HG02885 (cell line): ENCODE data around the gene CRACR2B.

Source experiments
- ATAC-seq: cut with Tn5 transposase; IDR thresholded peaks from one replicate; pipeline ENCODE4 v1.9.1; 2021; ENCODE audit warnings: mild to moderate bottlenecking; ENCODE audit not compliant: unreplicated experiment, poor library complexity

CRACR2B gene

GRCh38 chr11:824942-825341, 2.8 kb upstream of the CRACR2B start:
- ATAC-seq, result no peak

- ATAC-seq, result no peak
These were observed 2.1 kb upstream of the CRACR2B start for GRCh38 chr11:825366-826226.

DNA sequence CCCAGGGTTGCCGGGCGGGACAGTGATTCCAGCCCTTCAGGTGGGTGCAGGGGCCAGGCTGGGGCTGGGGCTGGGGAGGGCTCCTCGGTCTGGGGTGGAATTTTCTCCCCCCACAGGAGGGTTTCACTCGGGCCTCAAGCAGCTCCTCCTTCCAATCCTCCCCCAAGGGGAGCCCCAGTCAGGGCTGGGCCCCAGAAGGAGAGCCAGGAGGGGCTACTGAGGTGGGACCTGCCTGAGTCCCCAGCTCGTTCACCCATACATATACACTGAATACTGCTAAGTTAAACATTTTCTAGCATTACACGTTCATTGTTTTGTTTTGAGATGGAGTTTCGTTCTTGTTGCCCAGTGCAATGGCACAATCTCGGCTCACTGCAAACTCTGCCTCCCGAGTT, 1.5 kb upstream of the CRACR2B start:
- ATAC-seq, result no peak

GRCh38 chr11:826836-827145, 928 bp upstream of the CRACR2B start:
- ATAC-seq, result peak; percentile 17

GRCh38 chr11:827146-827896, 398 bp upstream of the CRACR2B start:
- ATAC-seq, result peak; percentile 62

GRCh38 chr11:828506-829175, 922 bp downstream of the CRACR2B start:
- no peak for ATAC-seq

- ATAC-seq, result no peak
These were observed 1.6 kb downstream of the CRACR2B start for GRCh38 chr11:829176-829846.

GRCh38 chr11:829847-830294, 2.2 kb downstream of the CRACR2B start:
- no peak for ATAC-seq

DNA sequence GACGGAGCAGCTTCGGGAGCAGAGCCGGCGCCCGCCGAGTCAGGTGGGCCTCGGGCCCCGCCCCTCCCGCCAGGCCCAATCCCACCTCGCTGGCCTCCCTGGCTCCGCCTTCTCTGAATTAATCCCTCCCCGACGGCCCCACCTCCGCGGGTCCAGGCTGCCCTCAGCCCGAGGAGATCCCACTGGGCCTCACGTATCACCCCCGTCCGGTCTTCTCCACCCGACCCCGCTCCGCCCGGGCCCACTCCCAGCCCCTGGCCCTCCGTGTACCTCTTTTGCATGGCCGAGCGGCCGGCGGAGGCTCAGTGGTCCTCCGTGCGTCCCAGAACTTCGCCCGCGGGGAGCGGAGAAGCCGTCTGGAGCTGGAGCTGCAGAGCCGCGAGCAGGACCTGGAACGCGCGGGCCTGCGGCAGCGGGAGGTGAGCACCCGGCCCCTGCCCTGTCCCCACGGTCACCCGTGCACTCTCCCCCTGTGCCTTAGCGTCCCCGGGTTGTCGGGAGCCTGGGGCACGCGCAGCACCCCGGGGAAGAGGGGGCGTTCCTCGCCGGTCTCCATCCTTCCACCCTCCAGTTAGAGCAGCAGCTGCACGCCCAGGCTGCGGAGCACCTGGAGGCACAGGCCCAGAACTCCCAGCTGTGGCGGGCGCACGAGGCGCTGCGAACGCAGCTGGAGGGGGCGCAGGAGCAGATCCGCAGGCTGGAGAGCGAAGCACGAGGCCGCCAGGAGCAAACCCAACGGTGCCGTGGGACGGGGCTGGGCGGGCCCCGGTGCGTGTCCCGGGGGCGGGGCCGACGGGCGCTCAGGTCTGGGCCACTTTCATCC, 2.8 kb downstream of the CRACR2B start:
- no peak for ATAC-seq

- no peak for ATAC-seq
These were observed 3.6 kb downstream of the CRACR2B start for GRCh38 chr11:831118-831864.

DNA sequence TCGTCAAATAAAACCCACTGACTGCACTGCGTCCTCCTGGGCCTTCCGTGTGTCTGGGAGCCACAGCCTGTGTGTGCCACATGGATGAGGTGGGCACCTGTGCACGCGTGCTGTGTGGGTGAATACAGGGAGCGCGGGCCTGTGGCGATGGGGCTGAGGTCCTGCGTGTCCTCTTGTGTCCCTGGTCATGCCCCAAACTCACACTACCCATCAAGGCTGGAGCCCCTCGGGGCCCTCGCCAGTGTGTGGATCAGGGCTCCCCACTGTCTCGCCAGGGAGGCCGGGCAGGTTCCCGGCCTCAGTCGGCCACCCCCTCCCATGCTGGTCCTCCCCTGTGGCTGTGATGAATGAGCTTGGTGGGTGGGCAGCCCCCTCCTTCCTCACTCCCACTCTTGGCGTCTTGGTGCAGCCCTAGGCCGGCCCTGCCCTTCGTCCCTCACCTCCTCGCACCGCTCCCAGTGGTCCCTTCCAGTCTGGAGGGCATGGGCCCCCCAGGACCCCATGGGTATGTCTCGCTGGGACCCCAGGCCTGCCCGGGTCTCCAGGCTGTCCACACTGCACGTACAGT, 4.3 kb downstream of the CRACR2B start:
- ATAC-seq, result no peak

GRCh38 chr11:832529-833113, 4.9 kb downstream of the CRACR2B start, which contains the start of gene CD151:
Gene CD151, plus strand, starts transcription at chr11:832952. Its CDS starts 3,118 bp downstream, at chr11:836070.
- ATAC-seq, result peak; percentile 52

DNA sequence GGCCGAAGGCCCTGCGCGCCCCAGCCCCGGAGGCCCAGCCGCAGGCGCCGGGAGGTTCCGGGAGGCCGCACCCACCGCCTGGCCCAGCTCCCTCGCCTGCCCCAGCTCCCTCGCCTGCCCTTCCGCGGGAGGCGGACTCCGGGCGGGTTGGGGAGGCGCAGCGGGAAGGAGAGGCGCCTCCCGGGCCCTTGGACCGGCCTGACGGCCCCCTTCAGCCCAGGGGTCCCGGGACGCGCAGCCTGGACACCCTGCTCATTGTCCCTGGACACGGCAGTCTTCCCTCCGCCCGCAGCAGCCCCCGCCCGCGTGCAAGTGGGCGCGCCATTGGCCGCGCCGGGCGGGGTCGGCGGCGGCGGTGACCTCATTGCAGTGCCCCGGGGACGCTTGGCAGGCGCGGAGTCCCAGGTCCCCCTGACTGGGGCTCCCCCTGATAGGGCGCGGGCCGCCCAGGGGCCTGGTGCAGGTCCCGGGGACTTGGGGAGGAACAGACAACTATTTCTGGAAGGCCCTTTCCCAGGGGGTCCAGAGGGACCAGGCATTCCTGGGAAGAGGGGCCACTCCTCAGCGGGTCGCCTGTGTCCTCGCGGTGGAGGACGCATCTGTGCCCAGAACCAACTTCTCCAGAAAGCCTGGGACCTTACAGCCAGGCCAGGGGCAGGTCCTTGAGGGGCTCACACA, 5.5 kb downstream of the CRACR2B start:
- peak; percentile 37 for ATAC-seq

DNA sequence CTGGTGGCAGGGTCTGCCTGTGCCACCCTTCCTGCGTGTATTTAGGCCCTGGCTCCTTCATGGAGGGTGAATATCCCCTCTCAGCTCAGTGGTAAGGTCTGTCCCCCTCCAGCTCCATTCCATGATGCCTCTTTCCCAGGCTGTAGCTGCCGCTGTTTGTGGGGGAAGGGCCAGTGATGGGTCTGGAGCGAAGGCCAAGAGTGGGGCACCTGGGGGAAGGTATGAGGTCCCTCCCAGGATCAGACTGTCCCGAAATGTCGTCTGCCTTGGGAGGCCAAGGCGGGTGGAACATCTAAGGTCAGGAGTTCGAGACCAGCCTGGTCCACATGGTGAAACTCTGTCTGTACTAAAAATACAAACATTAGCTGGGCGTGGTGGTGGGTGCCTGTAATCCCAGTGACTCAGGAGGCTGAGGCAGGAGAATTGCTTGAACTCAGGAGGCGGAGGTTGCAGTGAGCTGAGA, 6.2 kb downstream of the CRACR2B start:
- no peak for ATAC-seq

- no peak for ATAC-seq
These were observed 6.9 kb downstream of the CRACR2B start for GRCh38 chr11:834371-835316.

GRCh38 chr11:836274-836673, 8.6 kb downstream of the CRACR2B start:
- ATAC-seq, result no peak

DNA sequence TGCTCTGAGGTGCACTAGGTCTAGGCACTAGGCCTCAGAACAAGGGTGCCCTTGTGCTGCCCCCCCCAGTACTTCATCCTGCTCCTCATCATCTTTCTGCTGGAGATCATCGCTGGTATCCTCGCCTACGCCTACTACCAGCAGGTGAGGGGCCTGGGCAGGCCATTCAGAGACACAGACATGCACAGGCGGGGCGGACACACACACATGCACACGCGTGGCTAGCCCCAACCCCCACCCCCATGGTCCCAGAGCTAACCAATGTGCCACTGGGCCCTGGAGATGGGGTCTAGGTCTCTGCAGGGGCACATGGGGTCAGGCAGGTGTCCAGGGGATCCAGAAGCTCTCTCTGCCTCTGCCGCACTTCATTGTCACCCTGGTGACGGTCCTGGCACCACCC, 9.0 kb downstream of the CRACR2B start:
- ATAC-seq, result no peak
